Type B pancreatic cell (in vitro differentiated cells): Measurements from ENCODE around the gene DISP1. TPM values are rescaled to one million over a fixed set of nuclear protein-coding genes. Genes with fewer than 3 reads are reported as not detected.
A peak's percentile ranks its signal among the peaks of the same experiment; 100 is the strongest.

Source experiments
- DNase-seq: peaks from one replicate; pipeline ENCODE4 v3.0.0; 2021; ENCODE audit warnings: mixed read lengths; ENCODE audit not compliant: unreplicated experiment; ENCODE audit errors: extremely low spot score
- H3K27ac Mint-ChIP-seq: 2 replicates; pipeline ENCODE4 v1.8.0; 2021; ENCODE audit warnings: mild to moderate bottlenecking, mixed read lengths
- H3K27me3 Mint-ChIP-seq: 2 replicates; pipeline ENCODE4 v1.8.0; 2021; ENCODE audit warnings: mixed read lengths
- H3K36me3 Mint-ChIP-seq: 2 replicates; pipeline ENCODE4 v1.8.0; 2021; ENCODE audit warnings: mixed read lengths
- H3K4me1 Mint-ChIP-seq: one replicate; pipeline ENCODE4 v1.8.0; 2021; ENCODE audit warnings: mixed read lengths; ENCODE audit not compliant: unreplicated experiment
- H3K4me3 Mint-ChIP-seq: 2 replicates; pipeline ENCODE4 v1.8.0; 2021; ENCODE audit warnings: mild to moderate bottlenecking, mixed read lengths
- H3K9me3 Mint-ChIP-seq: 2 replicates; pipeline ENCODE4 v1.8.0; 2021; ENCODE audit warnings: mixed read lengths
- CTCF ChIP-seq: fragments of 200-600 bp; sonication (generic); conservative IDR thresholded peaks from 2 replicates; pipeline ENCODE4 v1.5.0; 2021; ENCODE audit warnings: antibody characterized with exemption, mild to moderate bottlenecking
- total RNA-seq: library from RNA; stranded (reverse); gene quantifications from 2 replicates; pipeline ENCODE4 v1.2.1, GENCODE V29; 2021; ENCODE audit warnings: low replicate concordance

DISP1 gene
- total RNA-seq, 1 donor from 2014 or later, result 15.8 TPM

- no peak for DNase-seq
- Mint-ChIP-seq H3K27ac (no peak overlapping the region), H3K36me3 (no peaks in the 10 kb centered on the region), H3K9me3 (no peaks in the 10 kb centered on the region), H3K4me3 (no peak overlapping the region), H3K4me1 (peaks cover 16% of the 10 kb centered on the region), H3K27me3 (peaks cover 6% of the 10 kb centered on the region)
- no peak for TF ChIP-seq CTCF
These were observed 20.0 kb upstream of the DISP1 start for GRCh38 chr1:222794656-222795474.

- Mint-ChIP-seq H3K4me3 (no peak overlapping the region), H3K36me3 (no peaks in the 10 kb centered on the region), H3K9me3 (no peaks in the 10 kb centered on the region), H3K27ac (peak overlapping the region; percentile 53), H3K27me3 (no peaks in the 10 kb centered on the region), H3K4me1 (peaks cover 17% of the 10 kb centered on the region)
- no peak for TF ChIP-seq CTCF
- no peak for DNase-seq
These were observed 16.7 kb upstream of the DISP1 start for GRCh38 chr1:222798116-222798515.

GRCh38 chr1:222798975-222799374, 15.9 kb upstream of the DISP1 start:
- no peak for DNase-seq
- TF ChIP-seq CTCF, result no peak
- Mint-ChIP-seq H3K36me3 (no peaks in the 10 kb centered on the region), H3K27ac (no peak overlapping the region), H3K9me3 (no peaks in the 10 kb centered on the region), H3K27me3 (no peaks in the 10 kb centered on the region), H3K4me3 (no peak overlapping the region), H3K4me1 (peaks cover 12% of the 10 kb centered on the region)

GRCh38 chr1:222801067-222801466, 13.8 kb upstream of the DISP1 start:
- Mint-ChIP-seq H3K27me3 (no peaks in the 10 kb centered on the region), H3K4me1 (peaks cover 15% of the 10 kb centered on the region), H3K4me3 (no peak overlapping the region), H3K27ac (no peak overlapping the region), H3K9me3 (no peaks in the 10 kb centered on the region), H3K36me3 (no peaks in the 10 kb centered on the region)
- no peak for DNase-seq
- no peak for TF ChIP-seq CTCF

GRCh38 chr1:222811671-222812070, 3.2 kb upstream of the DISP1 start:
- Mint-ChIP-seq H3K4me3 (no peak overlapping the region), H3K36me3 (no peaks in the 10 kb centered on the region), H3K27ac (no peak overlapping the region), H3K4me1 (peaks cover 12% of the 10 kb centered on the region), H3K9me3 (no peaks in the 10 kb centered on the region), H3K27me3 (no peaks in the 10 kb centered on the region)
- no peak for DNase-seq
- TF ChIP-seq CTCF, result no peak
